Gastrocnemius medialis (tissue), 4 donors: Measurements from ENCODE around the gene GREB1. TPM values are rescaled to one million over a fixed set of nuclear protein-coding genes. Genes with fewer than 3 reads are reported as not detected.
A peak's percentile ranks its signal among the peaks of the same experiment; 100 is the strongest.

Source experiments
- ATAC-seq, 2 donors: fragments of 150-250 bp; one replicate each; pipeline ENCODE4 v1.9.1; 2016
- DNase-seq, 2 donors: peaks; one replicate each; pipeline ENCODE4 v3.0.0-alpha.2; 2019
- H3K27ac ChIP-seq, 4 donors: fragments of 200-600 bp; sonication (generic); 1 replicate in 1 of 4; 2 replicates in 3 of 4; pipeline ENCODE4 v1.5.1; 2016 to 2018; ENCODE audit warnings: mild to moderate bottlenecking in 2 of 4, moderate library complexity in 1 of 4
- H3K27me3 ChIP-seq, 3 donors: fragments of 200-600 bp; sonication (generic) in 2 of 3; 1 replicate in 1 of 3; 2 replicates in 2 of 3; pipeline versions ENCODE4 v1.5.1 to v1.6.0; 2016 to 2019; ENCODE audit warnings: mild to moderate bottlenecking in 1 of 3, moderate library complexity in 1 of 3
- H3K36me3 ChIP-seq, 2 donors: fragments of 200-600 bp; sonication (generic) in 1 of 2; one replicate each; pipeline ENCODE4 v1.5.1; 2017 to 2018
- H3K4me1 ChIP-seq, 2 donors: fragments of 200-600 bp; sonication (generic) in 1 of 2; one replicate each; pipeline ENCODE4 v1.5.1; 2016 to 2017; ENCODE audit warnings: mild to moderate bottlenecking in 2 of 2
- H3K4me3 ChIP-seq, 4 donors: fragments of 200-600 bp; sonication (generic) in 3 of 4; 1 replicate in 1 of 4; 2 replicates in 3 of 4; pipeline ENCODE4 v1.5.1; 2016 to 2019; ENCODE audit warnings: mild to moderate bottlenecking in 2 of 4
- H3K9me3 ChIP-seq, 3 donors: fragments of 200-600 bp; sonication (generic) in 2 of 3; 1 replicate in 1 of 3; 2 replicates in 2 of 3; pipeline ENCODE4 v1.5.1; 2016 to 2019
- POLR2A ChIP-seq, 2 donors: fragments of 450-650 bp; IDR thresholded peaks; one replicate each; pipeline ENCODE4 v1.6.1; 2017; ENCODE audit warnings: antibody characterized with exemption in 2 of 2, mild to moderate bottlenecking in 2 of 2, moderate library complexity in 2 of 2
- in situ Hi-C, 4 donors: fragments of 200-750 bp; cut with MboI; loops; one replicate each; pipeline versions ENCODE4 v1.15.0 to v1.8.0; 2017; ENCODE audit warnings: low sequenced_read_pairs in 4 of 4
- intact Hi-C: fragments of 100-400 bp; cut with DNase I; formaldehyde crosslinking; loops from one replicate; pipeline ENCODE4 v1.15.1; 2023; ENCODE audit warnings: low total_unique reads
- total RNA-seq, 4 donors: library from RNA; depleted of rRNA; stranded (reverse); fragments of >200 nt; gene quantifications; one replicate each; pipeline versions ENCODE4 v1.1.0 to v1.2.3, GENCODE V29; 2016
- TF ChIP-seq, protein P1 (sequence below), 5 experiments: fragments of 450-650 bp in 3 of 5; fragments of 200-600 bp in 2 of 5; sonication (generic) in 2 of 5; IDR thresholded peaks in 4 of 5; conservative IDR thresholded peaks in 1 of 5; 1 replicate in 4 of 5; 2 replicates in 1 of 5; pipeline ENCODE4 v1.5.1; 2016 to 2019; ENCODE audit warnings: antibody characterized with exemption in 5 of 5, mild to moderate bottlenecking in 3 of 5, moderate library complexity in 3 of 5

The GREB1 gene
- total RNA-seq, 4 donors from 2014 or later = 1.7 to 9.3 (median 2.6) TPM

DNA sequence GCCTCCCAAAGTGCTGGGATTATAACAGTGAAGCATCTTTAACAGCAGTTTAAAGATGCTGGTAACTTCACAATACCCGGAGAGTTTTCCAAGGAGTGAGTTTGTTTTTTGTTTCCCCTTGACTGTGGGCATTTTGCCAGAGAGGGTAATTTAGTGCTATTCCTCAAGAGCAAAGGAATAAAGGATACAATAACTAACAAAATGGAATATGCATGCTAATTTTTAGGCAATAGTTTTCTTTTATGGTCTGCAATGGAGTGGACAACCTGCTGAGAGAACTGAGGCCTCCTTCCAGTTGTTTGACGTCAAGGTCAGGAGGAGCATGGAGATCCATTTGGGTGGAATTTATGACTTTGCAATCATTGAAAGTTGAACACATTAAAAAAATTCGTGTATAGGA lies 15.9 kb upstream of the GREB1 start:
- TF ChIP-seq, protein P1, sequence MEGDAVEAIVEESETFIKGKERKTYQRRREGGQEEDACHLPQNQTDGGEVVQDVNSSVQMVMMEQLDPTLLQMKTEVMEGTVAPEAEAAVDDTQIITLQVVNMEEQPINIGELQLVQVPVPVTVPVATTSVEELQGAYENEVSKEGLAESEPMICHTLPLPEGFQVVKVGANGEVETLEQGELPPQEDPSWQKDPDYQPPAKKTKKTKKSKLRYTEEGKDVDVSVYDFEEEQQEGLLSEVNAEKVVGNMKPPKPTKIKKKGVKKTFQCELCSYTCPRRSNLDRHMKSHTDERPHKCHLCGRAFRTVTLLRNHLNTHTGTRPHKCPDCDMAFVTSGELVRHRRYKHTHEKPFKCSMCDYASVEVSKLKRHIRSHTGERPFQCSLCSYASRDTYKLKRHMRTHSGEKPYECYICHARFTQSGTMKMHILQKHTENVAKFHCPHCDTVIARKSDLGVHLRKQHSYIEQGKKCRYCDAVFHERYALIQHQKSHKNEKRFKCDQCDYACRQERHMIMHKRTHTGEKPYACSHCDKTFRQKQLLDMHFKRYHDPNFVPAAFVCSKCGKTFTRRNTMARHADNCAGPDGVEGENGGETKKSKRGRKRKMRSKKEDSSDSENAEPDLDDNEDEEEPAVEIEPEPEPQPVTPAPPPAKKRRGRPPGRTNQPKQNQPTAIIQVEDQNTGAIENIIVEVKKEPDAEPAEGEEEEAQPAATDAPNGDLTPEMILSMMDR (IDR thresholded peaks at IDR 0.05 in 4 of 5, conservative IDR thresholded peaks at IDR 0.05 in 1 of 5) = no peak
- DNase-seq (no peak), ATAC-seq (no peak)
- in situ Hi-C loops (no loop called here), intact Hi-C loops (no loop called here)
- no peaks in the 10 kb centered on the region for H3K27me3 ChIP-seq
- H3K27ac ChIP-seq = no peak overlapping the region
- no peak overlapping the region for H3K4me3 ChIP-seq
- H3K4me1 ChIP-seq = no peaks in the 10 kb centered on the region
- no peaks in the 10 kb centered on the region for H3K9me3 ChIP-seq
- H3K36me3 ChIP-seq = no peaks in the 10 kb centered on the region

DNA sequence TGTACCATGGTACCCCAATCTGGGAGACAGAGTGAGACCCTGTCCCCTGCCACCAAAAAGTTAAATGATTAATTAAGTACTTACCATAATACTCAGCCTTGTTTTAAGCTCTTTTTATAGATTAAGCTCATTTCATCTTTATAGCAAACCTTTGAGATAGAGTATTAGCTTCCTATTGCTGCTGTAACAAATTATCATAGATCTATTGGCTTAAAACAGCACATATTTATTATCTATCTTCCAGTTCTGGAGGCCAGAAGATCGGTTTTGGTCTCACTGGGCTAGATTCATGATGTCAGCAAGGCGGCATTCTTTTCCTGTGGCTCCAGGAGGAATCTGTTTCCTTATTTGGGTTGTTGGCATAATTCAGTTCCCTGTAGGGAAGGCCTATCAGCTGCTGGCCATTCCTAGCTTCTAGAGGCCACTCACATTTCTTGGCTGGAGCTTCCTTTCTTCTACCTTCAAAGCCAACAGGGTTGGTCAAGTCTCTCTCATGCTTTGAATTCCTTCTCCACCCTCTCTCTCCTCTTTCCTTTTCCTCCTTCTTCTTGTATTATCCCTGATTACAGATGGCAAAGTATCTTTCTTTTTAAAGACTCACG lies 13.7 kb upstream of the GREB1 start:
- TF ChIP-seq, protein P1 (IDR thresholded peaks at IDR 0.05 in 4 of 5, conservative IDR thresholded peaks at IDR 0.05 in 1 of 5) = no peak
- no peak for TF ChIP-seq POLR2A (IDR thresholded peaks at IDR 0.05)
- H3K4me3 ChIP-seq = no peak overlapping the region
- no peaks in the 10 kb centered on the region for H3K9me3 ChIP-seq
- in situ Hi-C loops = no loop called here
- no peaks in the 10 kb centered on the region for H3K36me3 ChIP-seq
- no peak for ATAC-seq
- intact Hi-C loops = no loop called here
- no peak overlapping the region for H3K27ac ChIP-seq
- no peak for DNase-seq
- no peaks in the 10 kb centered on the region for H3K4me1 ChIP-seq
- H3K27me3 ChIP-seq = no peaks in the 10 kb centered on the region

DNA sequence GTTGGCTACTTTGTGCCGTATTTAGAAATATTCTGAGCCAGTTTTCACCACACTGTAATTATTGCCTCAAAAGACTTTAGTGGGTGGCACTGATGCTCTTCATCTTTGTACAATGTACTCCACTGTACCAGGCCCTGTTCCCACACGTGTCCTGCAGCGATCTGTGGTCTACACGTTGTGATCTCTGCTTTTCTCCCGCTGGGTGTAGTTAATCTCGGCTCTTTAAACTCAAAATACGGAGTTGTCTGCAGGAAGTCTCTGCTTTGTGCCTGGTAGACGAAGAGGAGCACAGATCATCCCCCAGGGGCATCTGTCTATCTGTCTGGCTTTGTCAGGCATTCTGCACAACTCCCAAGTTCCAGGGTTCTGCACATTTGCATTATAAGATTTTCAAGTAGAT lies 12.1 kb upstream of the GREB1 start:
- Histone ChIP-seq H3K36me3 (no peaks in the 10 kb centered on the region), H3K4me1 (no peaks in the 10 kb centered on the region), H3K27me3 (no peaks in the 10 kb centered on the region), H3K27ac (no peak overlapping the region), H3K4me3 (no peak overlapping the region), H3K9me3 (no peaks in the 10 kb centered on the region)
- intact Hi-C loops = no loop called here
- in situ Hi-C loops = no loop called here
- TF ChIP-seq, protein P1 (IDR thresholded peaks at IDR 0.05 in 4 of 5, conservative IDR thresholded peaks at IDR 0.05 in 1 of 5) = no peak
- no peak for TF ChIP-seq POLR2A (IDR thresholded peaks at IDR 0.05)
- DNase-seq = no peak
- no peak for ATAC-seq

DNA sequence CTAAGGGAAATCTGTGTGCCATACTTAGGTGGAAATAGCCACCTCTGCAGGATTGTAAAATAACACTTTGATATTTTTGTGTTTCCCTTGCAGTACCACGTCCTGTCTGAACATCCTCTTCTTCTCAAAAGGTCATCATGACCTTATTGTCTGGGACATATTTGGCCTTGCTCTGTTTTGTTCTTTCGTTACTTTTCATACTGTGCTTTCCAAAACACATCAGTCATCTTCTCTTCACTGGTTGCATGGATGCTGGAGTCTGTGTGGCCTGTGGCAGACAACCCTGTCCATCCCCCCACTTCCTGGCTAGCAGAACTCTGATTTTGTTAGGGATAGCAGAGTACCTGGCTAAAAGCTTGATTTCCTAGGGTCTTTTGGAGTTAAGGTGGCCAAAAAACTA lies 9.4 kb upstream of the GREB1 start:
- ATAC-seq (peak in 1 of 2 donors; percentile 47), DNase-seq (no peak)
- no peaks in the 10 kb centered on the region for H3K27me3 ChIP-seq
- H3K4me1 ChIP-seq = no peaks in the 10 kb centered on the region
- intact Hi-C loops = no loop called here
- H3K9me3 ChIP-seq = no peaks in the 10 kb centered on the region
- TF ChIP-seq POLR2A (IDR thresholded peaks at IDR 0.05) = no peak
- TF ChIP-seq, protein P1 (IDR thresholded peaks at IDR 0.05 in 4 of 5, conservative IDR thresholded peaks at IDR 0.05 in 1 of 5) = no peak
- in situ Hi-C loops = no loop called here
- no peak overlapping the region for H3K27ac ChIP-seq
- no peak overlapping the region for H3K4me3 ChIP-seq
- no peaks in the 10 kb centered on the region for H3K36me3 ChIP-seq

DNA sequence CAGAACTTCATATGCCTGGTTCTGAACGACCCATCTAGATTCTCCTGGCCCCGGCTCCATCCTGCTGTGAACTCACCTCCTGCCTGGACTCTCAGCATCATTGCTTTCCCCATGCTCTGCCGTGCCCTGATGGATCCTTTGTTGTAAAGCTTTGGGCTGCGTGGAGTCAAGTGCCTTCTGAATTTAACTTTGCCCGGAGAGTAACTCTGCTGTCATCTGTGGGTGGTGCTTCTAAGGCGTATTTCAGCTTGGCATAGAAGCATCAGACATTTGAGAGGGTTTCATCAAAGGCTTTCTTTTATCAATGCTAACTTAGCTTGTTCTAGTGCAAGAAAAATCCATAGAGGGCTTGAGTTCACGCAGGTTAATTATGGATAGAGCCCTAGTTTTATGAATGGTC lies 8.1 kb upstream of the GREB1 start:
- intact Hi-C loops = no loop called here
- Histone ChIP-seq H3K27ac (no peak overlapping the region), H3K4me3 (no peak overlapping the region), H3K4me1 (peaks cover 0 to 2% of the 10 kb centered on the region in 2 donors), H3K36me3 (no peaks in the 10 kb centered on the region), H3K27me3 (no peaks in the 10 kb centered on the region), H3K9me3 (no peaks in the 10 kb centered on the region)
- no peak for DNase-seq
- in situ Hi-C loops = no loop called here
- no peak for ATAC-seq
- TF ChIP-seq, protein P1 (IDR thresholded peaks at IDR 0.05 in 4 of 5, conservative IDR thresholded peaks at IDR 0.05 in 1 of 5) = no peak
- no peak for TF ChIP-seq POLR2A (IDR thresholded peaks at IDR 0.05)
